ES-I3 (cell line): ENCODE measurements around the gene EBP.

Experiments
- H3K36me3 ChIP-seq: 2 replicates; pipeline ENCODE4 v1.6.1; 2013; ENCODE audit warnings: mild to moderate bottlenecking, low read length, control low read depth, moderate library complexity; ENCODE audit not compliant: insufficient read depth
- H3K4me1 ChIP-seq: 2 replicates; pipeline ENCODE4 v1.6.1; 2013; ENCODE audit warnings: mild to moderate bottlenecking, control low read depth, low read length; ENCODE audit not compliant: insufficient read depth
- H3K9ac ChIP-seq: 2 replicates; pipeline ENCODE4 v1.6.1; 2013; ENCODE audit warnings: low read depth, mild to moderate bottlenecking, low read length, moderate library complexity
- H3K9me3 ChIP-seq: 2 replicates; pipeline ENCODE4 v1.6.1; 2013; ENCODE audit warnings: mild to moderate bottlenecking, low read length, moderate library complexity; ENCODE audit not compliant: control insufficient read depth, insufficient read depth

The EBP gene

DNA sequence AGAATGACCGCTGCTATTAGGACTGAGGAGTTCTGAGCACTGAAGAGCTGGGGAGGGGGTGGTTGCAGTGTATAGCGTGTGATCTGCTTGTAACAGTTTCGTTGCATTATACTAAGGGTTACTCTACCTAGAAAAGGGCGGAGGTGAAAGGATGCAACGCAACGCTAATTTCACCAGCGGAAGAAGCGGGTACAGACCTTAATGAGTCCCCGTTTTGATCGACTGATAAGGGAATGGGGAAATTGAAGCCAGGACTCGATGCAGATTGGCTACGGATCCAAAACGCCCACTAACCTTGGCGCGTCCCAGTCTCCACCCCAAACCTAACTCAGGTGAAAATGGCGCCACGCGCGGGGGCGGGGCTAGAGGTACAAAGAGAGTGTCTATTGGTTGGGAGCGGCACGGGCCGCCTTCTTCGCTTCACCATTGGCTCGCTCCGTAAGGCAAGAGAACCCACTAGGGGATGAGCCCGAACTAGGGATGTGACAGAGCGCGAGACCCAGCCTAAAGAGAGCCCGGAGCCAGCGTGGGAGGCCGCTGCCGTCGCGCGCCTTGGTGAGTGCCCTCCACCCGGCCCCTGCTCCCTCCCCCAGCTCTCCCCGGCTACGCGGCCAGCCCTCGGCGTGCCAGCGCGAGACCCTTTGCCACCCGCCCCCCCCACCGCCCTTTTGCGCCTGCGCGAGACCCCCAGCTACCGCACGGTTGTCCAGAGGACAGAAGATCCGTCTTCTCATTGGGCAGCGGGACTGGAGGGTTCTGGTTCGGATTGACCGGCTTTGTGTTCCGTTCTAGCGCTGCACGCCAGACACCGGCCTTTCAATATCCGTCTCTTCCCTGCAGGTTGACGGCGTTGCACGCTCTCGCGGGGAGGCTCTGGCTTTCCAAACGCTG, at the start of gene EBP:
Gene EBP (plus strand): TSS at position 456 of the 891 bp plus-strand sequence. CDS start 1,964 bp downstream, outside the sequence.
- Histone ChIP-seq H3K9me3 (no peaks in the 10 kb centered on the region), H3K9ac (peak within 1 kb of the TSS; percentile 43), H3K36me3 (no peaks in the 10 kb centered on the region), H3K4me1 (no peaks in the 10 kb centered on the region)

DNA sequence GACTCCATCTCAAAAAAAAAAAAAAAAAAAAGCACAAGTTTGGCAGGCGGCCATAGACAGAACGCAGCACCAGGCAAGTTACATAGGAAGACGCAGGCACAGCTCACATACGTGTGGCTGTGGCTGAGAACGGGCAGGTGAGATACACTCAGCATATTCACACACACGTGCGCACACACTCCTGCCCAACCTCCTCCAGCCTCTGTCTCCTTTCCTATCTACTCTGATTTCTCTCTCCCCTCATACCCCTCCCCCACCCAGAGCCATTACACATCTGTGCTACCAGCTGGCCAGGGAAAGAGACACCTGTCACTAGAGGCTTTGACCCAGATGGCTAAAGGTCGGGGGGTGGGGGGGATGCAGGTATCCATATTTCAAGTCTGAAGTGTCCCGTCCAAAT, 49.4 kb upstream of the EBP start:
- Histone ChIP-seq H3K4me1 (peaks cover 19% of the 10 kb centered on the region), H3K36me3 (no peaks in the 10 kb centered on the region), H3K9ac (no peak overlapping the region), H3K9me3 (no peaks in the 10 kb centered on the region)

DNA sequence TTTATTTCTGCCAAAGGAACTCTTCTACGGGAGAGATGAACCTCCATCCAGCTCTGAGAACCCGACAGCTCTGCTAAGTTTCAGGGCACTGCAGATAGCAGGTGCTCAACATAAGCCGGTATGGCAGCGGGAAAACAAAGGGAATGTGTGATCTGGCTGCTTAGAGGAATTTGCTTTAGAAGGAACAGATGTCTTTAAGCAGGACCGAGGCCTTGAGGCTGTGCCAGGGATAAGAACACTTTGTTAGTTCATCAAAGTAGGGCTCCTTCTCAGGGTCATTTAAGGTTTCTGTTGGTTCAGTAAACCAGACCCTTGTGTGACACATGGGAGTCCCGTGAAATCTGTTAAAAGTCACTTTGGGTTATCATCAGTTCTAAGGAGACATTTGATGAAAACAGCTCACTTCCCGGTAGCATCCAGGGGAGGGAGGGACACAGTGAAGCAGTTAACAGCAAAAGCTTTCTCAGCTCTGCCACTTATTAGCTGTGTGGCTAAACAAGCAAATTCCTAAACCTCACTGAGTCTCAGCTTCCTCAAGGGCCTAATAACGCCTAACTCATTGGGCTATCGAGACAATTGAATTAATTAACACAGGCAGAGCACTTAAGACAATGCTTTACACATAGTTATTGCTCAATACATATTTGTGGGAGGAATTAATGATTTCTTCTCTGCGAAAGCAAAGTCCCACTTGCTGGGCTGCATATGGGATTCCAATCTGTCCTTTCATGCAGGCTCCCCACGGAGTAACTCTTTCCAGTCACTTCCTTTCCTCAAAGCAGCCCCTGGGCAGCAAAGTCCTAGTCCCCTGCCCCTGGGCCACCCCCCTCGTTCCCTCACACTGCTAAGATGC, 48.5 kb upstream of the EBP start:
- H3K36me3 ChIP-seq = no peaks in the 10 kb centered on the region
- no peaks in the 10 kb centered on the region for H3K9me3 ChIP-seq
- peaks cover 19% of the 10 kb centered on the region for H3K4me1 ChIP-seq
- H3K9ac ChIP-seq = peak overlapping the region; percentile 29; the same call in 1 of the 2 replicates

DNA sequence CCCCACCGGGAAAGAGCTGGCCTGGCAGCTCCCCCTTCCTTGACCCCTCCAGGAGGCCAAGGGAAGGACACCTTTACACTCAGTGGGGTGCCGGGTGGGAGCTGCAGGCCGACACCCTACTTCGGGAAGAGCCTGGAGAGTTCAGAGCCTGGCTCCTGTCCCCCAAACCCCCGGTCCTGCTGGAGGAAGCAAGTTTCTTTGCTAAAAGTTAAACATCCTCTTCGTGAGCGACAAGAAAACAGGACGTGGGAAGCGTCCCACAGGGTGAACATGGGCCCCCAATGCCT, 48.0 kb upstream of the EBP start:
- Histone ChIP-seq H3K4me1 (peaks cover 19% of the 10 kb centered on the region), H3K9me3 (no peaks in the 10 kb centered on the region), H3K9ac (peak overlapping the region; percentile 29; the same call in 1 of the 2 replicates), H3K36me3 (no peaks in the 10 kb centered on the region)

DNA sequence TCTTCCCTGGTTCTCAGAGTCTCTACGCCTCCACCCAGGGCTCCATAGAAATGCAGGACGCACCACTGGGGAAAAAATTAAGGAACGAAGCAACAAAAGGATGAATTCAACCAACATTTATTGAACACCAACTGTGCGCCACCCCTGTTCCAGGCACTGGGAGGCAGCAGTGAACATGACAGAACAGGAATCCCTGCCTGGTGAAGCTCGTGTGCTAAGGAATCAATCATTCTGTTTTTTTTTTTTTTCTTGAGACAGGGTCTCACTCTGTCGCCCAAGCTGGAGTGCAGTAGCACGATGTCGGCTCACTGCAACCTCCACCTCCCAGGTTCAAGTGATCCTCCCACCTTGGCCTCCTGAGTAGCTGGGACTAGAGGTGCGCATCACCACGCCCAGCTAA, 47.5 kb upstream of the EBP start:
- peaks cover 19% of the 10 kb centered on the region for H3K4me1 ChIP-seq
- H3K9ac ChIP-seq = peak overlapping the region; percentile 29; the same call in 1 of the 2 replicates
- no peaks in the 10 kb centered on the region for H3K36me3 ChIP-seq
- H3K9me3 ChIP-seq = no peaks in the 10 kb centered on the region

DNA sequence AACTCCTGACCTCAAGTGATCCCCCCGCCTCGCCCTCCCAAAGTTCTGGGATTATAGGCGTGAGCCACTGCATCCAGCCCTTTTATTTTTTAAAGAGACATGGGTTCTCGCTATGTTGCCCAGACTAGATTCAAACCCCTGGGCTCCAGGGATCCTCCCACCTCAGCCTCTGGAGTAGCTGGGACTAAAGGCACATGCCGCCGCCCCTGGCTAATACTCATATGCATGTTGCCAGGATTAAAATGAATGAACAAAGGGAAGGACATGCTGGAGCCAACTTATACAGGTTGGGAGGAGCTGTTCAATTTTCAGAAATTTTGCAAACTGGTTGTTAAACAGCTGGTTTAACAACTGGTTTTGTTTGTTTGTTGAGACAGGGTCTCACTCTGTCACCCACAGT, 47.0 kb upstream of the EBP start:
- no peak overlapping the region for H3K9ac ChIP-seq
- H3K9me3 ChIP-seq = no peaks in the 10 kb centered on the region
- H3K36me3 ChIP-seq = no peaks in the 10 kb centered on the region
- peaks cover 17% of the 10 kb centered on the region for H3K4me1 ChIP-seq

DNA sequence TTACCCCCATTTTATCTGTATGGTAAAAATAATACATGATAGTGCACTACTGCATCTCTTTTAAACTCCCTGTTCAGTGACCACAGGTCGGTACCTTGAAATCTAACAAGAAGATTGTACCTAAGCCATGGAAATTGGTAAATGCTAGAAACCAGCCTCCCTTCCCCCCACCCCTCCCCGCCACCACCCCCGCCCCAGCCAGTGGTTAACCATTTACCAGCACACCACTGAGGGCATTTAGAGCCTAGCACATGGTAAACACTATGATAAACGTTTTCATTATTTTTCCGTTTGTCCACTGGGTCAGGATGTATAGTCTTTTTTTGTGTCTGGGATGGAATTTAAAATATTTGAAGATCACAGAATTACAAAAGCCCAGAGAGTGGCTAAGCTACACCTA, 46.3 kb upstream of the EBP start:
- no peaks in the 10 kb centered on the region for H3K36me3 ChIP-seq
- H3K9ac ChIP-seq = peak overlapping the region; percentile 76
- peaks cover 12% of the 10 kb centered on the region for H3K4me1 ChIP-seq
- no peaks in the 10 kb centered on the region for H3K9me3 ChIP-seq

DNA sequence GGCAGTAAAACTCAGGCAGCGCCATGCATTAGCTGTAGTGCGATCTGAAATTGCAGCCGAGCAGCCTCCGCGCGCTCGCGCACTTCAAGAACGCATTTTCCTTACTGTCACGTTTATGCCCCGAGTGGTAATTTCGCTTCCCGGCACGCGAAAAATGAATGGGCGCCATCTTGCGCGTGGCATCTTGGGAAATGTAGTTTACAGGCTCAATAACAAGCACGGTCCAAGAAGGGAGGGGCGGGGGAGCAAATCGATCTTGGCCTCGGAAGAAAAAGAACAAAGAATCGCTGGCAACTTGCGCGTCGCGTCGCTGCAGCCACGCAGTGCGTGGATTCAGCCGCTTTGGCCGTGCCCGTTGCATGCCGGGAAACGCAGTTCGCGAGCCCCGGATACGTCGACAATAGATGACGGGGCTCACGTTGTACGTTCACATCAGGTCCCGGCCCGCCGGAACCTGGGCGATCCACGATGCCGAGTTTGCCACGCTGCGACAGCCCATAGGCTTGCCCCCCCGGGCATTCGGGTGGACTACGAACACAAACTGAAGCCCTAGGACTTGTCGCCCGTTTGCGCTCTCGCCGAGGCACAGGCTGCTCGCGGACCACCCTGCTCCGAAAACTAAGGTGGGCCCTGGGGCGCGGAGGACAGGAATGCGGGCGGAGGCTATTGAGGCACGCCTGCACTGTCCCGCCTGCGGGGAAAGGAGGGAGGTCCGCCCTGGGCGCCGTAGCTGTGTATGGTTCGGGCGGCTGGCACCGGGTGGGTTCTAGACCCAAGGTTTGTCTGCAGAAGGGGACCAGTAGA, 45.6 kb upstream of the EBP start, which contains the start of gene FTSJ1:
Gene FTSJ1 (plus strand): TSS at position 426 of the 804 bp plus-strand sequence. CDS start 1,849 bp downstream, outside the sequence.
- no peaks in the 10 kb centered on the region; the same call in 1 of the 2 replicates for H3K36me3 ChIP-seq
- peak within 1 kb of the TSS; percentile 76 for H3K9ac ChIP-seq
- H3K9me3 ChIP-seq = no peaks in the 10 kb centered on the region
- peaks cover 12% of the 10 kb centered on the region for H3K4me1 ChIP-seq

DNA sequence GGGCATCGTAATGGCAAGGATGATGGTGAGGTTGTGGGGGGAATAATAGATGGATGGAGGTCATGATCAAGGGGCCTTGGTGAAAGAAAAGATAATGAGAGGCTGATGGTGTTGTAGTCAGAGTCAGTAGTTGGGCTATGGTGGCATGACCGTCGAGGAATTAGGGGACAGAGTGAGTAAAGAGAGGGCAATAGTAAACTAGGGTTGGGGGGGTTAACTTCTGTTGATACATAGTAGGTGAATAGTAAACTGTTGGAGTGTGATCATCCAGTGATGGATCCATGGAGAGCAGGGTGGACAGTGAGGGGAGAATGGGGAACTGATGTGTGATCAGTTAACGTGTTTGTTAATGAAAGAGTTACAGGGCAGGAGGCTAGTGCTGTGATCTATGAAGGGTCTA, 44.7 kb upstream of the EBP start:
- H3K9me3 ChIP-seq = no peaks in the 10 kb centered on the region
- no peaks in the 10 kb centered on the region; the same call in 1 of the 2 replicates for H3K36me3 ChIP-seq
- peak overlapping the region; percentile 76; the same call in 1 of the 2 replicates for H3K9ac ChIP-seq
- H3K4me1 ChIP-seq = peaks cover 12% of the 10 kb centered on the region

DNA sequence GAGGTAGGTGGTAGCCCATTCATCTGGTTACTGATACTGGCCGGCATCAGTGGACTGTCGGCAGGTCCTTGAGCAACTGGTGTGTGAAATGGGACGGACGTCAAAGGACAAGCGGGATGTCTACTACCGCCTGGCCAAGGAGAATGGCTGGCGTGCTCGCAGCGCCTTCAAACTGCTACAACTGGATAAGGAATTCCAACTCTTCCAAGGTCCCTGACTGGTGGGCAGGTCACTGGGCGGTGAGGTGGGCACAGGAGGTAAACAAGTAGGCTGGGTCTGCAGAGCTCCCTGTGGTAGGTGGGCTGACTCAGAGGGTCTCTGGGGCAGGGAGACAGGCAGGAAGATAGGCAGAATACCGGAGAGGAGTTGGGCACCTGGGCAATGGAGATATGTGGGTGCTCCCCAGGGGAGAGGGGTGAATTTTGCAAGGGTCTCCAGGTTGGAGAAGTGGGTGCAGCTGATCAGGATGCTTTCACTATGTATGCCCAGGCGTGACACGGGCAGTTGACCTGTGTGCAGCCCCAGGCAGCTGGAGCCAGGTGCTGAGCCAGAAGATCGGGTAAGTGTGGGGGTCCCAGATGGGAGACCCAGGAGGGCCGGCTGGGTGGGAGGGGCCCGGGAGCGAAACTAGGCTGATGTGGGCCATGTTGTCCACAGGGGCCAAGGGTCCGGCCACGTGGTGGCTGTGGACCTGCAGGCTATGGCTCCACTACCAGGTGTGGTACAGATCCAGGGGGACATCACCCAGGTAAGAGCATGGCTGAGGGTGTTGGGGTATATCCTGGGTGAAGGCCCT, 43.5 kb upstream of the EBP start:
- Histone ChIP-seq H3K9ac (no peak overlapping the region), H3K36me3 (no peaks in the 10 kb centered on the region; the same call in 1 of the 2 replicates), H3K9me3 (no peaks in the 10 kb centered on the region), H3K4me1 (peaks cover 2% of the 10 kb centered on the region; the same call in 1 of the 2 replicates)

DNA sequence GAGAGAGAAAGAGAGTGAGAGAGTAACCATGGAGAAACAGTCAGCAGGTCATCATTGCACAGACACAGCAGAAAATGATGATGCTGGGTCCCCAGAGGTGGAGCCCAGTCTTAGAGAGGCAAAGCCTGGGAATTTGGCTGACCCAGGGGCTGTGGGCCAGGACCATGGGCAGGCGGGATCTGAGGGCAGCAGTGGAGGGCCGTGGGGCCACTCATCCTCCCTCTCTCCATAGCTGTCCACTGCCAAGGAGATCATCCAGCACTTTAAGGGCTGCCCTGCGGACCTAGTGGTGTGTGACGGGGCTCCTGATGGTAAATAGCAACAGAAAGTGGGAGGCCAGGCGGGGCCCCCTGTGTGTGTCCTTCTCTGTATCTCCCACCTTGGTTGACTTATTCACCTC, 42.8 kb upstream of the EBP start:
- Histone ChIP-seq H3K9me3 (no peaks in the 10 kb centered on the region), H3K4me1 (no peaks in the 10 kb centered on the region; the same call in 1 of the 2 replicates), H3K9ac (no peak overlapping the region), H3K36me3 (no peaks in the 10 kb centered on the region; the same call in 1 of the 2 replicates)

DNA sequence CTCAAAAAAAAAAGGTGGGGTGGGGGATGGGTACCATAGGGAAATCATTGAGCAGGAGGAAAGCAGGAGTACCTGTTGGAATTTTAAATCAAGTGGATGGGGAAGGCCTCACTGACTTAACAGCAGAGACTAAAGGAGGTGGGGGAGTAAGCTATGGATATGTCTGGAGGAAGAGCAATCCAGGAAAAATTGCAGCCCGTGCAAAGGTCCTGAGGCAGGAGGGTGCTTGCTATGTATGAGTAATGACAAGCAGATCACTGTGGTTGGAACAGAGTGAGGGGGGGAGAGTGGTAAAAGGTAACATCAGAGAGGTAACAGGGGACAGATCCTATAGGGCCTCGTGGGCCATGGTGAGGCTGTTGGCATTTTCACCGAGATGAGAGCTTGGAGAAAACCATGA, 41.5 kb upstream of the EBP start:
- Histone ChIP-seq H3K36me3 (peaks cover under 1% of the 10 kb centered on the region; the same call in 1 of the 2 replicates), H3K9ac (no peak overlapping the region), H3K9me3 (no peaks in the 10 kb centered on the region), H3K4me1 (no peaks in the 10 kb centered on the region)

DNA sequence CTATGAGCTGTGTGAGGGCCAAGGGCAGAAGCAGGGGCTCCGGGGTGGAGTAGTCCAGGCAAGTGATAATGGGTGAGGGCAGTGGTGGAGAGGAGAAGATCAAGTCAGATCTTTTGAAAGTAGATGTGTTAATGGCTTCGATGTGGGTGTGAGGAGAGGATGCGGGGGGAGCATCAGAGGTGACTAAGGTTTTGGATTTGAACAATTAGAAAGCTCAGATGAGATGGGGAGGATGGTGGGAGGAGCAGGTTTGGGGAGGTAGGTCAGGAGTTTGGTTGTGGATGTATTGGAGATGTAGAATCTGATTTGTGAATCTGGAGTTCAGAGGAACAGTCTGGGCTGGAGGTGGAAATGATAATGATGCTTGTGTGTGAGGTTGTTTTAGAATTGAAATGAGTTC, 41.0 kb upstream of the EBP start:
- no peaks in the 10 kb centered on the region for H3K4me1 ChIP-seq
- no peaks in the 10 kb centered on the region for H3K9me3 ChIP-seq
- H3K36me3 ChIP-seq = peaks cover 3% of the 10 kb centered on the region; the same call in 1 of the 2 replicates
- no peak overlapping the region for H3K9ac ChIP-seq
